Right renal pelvis (tissue), 4 donors: ENCODE data around the gene MUC6. TPM values are rescaled to one million over a fixed set of nuclear protein-coding genes. Genes with fewer than 3 reads are reported as not detected.

ENCODE experiments used
- DNase-seq, 4 donors: peaks; one replicate each; pipeline ENCODE4 v3.0.0-alpha.2; 2013; ENCODE audit warnings: low read depth in 4 of 4, low spot score in 3 of 4, missing footprints in 1 of 4
- polyA plus RNA-seq, 4 donors: library from polyadenylated mRNA; unstranded; fragments of 120-200 nt; gene quantifications; one replicate each; pipeline ENCODE4 v1.2.1, GENCODE V29; 2013; ENCODE audit not compliant: insufficient read length in 4 of 4

The MUC6 gene
- polyA plus RNA-seq, 4 donors: 9.9 to 35.4 (median 13.0) TPM

- no peak for DNase-seq
Observed at GRCh38 chr11:1052133-1053011, 15.9 kb upstream of the MUC6 start.

- DNase-seq: no peak
Observed at GRCh38 chr11:1051356-1052132, 15.0 kb upstream of the MUC6 start.

DNA sequence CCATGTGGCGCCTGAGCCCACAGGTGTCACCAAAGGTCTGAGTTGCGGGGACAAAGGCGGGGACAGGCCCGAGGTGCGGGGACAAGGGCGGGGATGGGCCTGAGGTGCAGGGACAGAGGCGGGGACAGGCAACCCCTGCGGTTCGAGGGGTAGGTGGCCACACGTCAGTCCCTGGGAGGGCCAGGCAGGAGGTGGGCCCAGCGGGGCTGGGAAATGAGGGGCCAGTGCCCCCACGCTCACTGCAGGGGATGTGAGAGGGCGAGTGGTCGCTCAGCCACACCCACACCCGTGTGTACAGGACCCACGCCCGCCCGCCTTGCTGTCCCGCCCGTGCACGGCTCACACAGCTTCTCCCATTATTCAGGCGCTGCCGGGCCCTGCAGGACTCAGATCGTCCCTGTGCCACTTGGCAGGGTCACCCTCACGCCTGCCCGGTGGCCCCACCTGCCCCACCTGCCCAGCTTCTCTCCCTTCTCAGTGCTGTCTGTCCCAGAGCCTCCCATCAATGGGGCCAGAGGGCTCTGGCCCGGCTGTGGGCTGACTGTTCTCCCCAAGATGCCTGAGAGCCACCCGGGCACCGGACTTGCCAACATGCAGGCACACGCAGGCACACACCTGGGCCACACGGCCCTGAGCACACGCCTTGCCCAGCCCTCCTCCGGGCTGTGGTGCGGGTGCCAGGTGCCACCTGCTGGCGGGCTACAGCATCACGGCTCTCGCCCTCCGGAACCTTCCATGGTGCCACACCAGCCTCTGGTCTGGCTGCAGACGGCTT is 14.2 kb upstream of the MUC6 start:
- peak in 3 of 4 donors; percentile 47 to 65 (median 49) for DNase-seq

GRCh38 chr11:1049911-1050580 is 13.5 kb upstream of the MUC6 start:
- DNase-seq: no peak

- no peak for DNase-seq
Observed at GRCh38 chr11:1049431-1049891, 12.9 kb upstream of the MUC6 start.

DNA sequence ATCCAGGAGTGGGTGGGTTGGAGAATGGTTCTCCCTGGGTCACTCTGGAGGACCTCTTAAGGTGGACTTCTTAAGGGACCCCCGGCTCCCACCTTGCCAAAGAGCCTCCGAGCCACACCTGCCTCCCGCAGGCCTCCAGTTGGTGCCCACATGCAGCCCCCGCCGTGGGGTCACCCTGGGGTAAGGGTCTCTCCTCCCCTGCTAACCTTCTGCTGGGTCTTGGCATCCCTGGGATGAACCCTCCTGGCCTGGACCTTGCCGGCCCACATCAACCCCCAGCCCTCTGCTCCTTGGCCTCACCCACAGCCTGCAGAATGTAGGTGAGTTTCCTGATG is 12.5 kb upstream of the MUC6 start:
- DNase-seq: no peak

- no peak for DNase-seq
Observed at GRCh38 chr11:1048375-1049070, 12.0 kb upstream of the MUC6 start.

DNA sequence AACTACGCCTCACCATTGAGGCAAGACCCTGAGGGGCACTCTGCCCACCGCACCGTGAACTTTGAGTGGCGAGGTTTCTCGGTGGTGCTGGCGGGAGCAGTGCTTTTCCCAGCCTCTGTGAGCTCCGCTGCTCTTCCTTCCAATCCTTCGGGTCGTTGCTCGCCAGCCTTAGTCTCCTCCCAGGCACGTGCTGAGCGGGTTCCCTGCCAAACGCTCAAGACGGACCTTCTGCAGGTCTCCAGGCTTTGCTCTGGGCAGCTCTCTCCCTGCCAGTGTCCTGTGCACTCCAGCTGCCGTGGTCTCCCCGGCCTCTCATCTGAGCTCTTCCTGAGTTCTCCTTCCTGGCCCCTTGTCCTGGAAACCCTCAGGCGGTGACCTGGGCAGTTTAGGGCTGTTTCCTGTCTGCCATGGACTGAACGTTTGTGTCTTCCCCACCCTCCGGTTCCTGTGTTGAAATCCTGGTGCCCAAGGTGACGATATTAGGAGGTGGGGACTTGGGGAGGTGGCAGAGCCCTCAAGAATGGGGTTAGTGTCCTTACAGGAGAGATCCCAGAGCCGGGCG is 11.2 kb upstream of the MUC6 start:
- no peak for DNase-seq

GRCh38 chr11:1044160-1044559 is 7.6 kb upstream of the MUC6 start:
- no peak for DNase-seq

DNA sequence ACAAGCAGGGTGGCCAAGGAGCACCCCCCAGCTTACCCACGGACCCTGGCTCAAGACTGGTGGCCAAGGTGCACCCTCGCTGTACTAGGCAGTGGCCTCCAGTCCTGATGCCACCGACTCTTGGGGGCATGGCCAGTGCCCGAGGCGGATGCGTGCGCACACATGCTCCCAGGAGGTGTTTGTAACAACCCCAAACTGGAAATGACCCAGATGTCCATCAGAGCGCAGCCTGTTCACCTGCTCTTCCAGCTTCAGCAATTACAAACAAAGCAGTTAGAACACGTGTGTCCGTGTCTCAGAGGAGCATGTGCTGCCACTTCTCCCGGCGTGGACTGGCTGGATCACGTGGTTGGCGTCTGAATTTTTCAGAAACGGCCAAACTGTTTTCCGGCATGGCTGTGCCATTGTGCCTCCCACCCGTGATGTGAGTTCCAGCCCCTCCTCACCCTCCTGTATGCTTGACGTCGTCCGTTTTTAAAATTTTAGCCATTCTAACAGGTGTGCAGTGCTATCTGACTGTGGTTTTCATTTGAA is 7.1 kb upstream of the MUC6 start:
- DNase-seq: peak in 1 of 4 donors; percentile 28

DNA sequence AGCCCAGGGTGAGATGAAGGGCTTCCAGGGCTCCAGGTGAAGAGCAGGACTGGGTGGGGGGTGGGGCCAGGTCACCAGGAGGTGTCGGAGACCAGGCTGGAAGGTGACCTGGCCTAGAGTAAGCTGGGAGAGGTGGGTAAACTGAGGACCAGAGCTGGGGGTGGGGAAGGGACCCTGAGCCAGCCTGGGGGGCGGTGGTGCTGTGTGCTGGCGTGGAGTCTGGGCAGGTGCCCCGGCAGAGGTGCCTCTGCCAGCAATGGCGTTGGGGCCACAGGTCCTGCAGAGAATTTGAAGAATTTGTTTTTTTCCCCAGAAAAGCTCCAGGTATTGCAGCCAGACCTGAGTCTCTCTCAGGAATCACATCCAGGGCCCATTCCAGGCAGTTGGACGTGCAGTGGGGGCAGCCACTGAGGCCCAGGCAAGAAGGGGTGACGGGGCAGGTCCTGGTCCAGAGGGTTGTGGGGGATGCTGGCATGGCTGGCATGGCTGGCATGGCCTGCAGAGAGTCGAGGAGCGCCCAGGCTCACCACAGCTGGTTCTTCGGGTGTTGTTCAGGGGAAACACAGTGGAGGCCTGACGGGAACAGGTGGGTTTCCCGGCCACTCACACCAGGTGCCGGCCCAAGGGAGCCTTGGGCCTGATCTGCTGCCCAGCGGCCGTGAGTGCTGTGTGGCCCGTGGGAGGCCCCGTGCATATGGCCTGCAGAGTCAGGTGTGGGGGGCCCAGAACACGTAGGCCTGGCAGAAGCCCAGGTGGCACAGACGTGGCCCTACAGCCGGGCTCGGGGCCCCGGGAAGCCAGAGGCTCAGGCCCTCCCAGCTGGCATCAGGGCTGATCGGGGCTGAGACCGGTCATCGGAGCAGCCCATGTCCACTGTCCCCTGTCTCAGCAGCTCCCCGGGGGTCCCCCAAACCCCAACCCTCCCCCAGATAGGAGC is 6.4 kb upstream of the MUC6 start:
- no peak for DNase-seq

- no peak for DNase-seq
Observed at GRCh38 chr11:1041936-1042608, 5.6 kb upstream of the MUC6 start.

DNA sequence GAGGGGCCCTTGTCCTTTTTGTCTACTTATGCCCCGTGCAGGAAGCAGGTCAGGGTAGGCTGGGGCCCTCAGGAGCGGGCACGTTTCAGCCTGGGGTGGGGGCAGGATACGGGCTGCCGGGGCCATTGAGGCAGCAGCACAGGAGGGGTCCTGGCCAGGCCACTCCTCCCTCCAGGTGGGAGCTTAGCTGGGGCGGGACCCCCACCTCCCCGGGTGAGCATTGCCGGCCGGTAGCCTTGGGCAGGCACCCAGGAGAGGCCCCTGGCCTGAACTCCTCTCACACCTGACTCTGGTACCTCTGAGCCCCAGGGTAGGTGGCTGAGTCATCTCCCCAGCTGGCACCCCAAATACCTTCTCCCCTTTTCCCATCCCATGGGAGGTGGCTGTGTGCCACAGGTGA is 5.0 kb upstream of the MUC6 start:
- no peak for DNase-seq

GRCh38 chr11:1041149-1041467 is 4.6 kb upstream of the MUC6 start:
- DNase-seq: no peak

- DNase-seq: no peak
Observed at GRCh38 chr11:1040428-1041148, 4.1 kb upstream of the MUC6 start.

- no peak for DNase-seq
Observed at GRCh38 chr11:1039481-1040427, 3.2 kb upstream of the MUC6 start.
